ENCODE data around the gene LY6G5B.

LY6G5B gene

DNA sequence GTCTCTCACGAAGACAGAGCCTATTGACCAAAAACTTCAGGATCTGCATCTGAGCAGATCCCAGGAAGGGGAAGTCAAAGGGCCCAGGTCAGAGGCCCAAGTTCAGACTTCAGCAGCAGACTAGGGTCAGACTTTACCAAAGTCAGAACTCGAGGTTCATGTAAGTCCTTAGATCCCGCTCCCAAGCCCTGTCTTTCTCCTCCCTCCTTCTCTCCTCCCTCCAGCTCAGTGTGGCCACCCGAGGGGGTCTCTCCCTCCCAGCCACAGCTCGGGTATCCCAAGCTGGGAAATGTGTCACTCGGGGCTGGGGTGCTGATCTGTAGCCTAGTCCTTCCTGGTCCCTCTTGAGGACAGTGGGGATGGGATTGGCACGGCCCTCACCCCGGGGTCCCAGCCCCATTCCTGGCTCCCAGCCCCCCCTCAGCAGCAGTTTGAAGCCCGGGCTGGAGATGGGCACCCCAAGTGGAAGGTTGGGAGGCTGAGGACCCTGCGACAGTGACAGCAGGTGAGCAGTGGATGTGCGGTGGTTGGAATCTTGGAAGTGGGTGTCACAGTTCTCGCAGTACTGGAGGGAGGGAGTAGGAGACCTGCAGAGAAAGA, 7.6 kb upstream of the LY6G5B start:
- no peak for DNase-seq (ENCODE audit: low read depth in 2 of 2, low spot score in 1 of 2)

DNA sequence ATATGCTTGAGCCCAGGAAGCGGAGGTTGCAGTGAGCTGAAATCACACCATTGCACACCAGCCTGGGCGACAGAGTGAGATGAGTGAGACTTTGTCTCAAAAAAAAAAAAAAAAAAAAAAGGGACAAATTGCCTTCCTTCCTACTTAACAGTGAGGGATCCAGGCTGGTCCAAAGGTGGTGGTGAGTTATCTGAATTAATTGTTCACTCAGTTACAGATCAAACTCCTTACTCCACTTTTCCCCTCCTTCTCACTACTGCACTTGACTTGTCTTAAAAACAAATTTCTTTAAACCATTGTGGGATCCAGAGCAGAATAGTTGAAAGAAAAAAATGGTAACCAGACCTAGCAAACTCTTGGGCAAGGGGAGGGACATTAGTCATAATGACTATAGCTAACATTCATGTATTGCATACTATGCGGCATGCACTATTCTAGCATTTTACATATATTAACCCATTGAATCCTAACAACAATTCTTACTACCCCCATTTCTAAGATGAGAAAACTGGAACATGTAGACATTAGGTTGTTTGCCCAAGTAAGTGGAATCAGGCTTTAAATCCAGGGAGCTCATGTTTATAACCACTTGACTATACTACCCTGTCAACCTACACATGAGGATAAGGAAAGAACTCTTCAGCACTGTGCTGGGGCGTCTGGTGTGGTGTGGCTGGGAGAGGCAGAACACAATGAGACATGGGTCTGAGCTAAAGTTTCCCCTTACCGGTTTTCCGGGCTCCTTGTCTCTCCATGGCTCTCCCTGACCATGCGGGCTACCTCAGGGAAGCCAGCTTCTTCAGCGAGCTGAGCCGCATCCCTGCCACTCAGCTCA, 6.4 kb upstream of the LY6G5B start:
- DNase-seq (ENCODE audit: low read depth in 2 of 2, low spot score in 1 of 2), result no peak

DNA sequence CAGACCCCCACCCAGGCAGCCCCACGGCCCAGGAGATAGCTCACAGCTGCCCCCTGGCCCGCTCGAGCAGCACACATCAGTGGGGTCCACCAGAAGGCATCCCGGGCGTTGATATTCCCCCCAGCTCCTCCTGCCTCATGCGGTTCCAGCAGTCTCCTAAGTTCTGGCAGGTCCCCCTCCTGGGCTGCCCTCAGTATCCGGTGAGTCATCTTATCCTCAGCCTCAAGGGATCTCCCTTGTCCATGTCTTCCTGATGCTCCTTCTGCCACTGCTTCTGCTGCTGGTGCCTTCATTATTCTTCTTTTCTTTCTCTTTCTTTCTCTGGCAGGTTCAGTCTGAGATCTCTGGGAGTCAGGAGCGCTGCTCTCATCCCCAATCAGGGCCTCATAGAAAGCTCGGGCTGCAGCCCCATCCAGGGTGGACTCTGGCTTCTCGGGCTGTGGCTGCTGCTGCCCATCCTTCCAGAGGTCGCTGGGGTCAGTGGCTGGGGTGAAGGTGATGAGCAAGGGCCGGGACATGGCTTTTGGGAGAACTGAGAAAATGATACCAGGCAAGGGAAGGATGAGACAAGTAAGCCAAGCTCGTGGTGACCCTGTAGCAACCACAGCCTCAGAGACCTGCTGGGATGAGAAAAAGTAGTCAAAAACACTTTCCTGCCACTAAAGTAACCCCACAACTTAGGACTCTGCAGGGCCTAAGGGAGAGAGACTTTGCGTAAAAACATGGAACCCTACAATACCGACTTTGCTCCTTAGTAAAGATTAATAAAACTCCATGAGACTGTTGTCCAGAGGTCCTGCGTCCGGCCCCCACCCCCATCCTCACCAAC, 5.6 kb upstream of the LY6G5B start:
- DNase-seq (ENCODE audit: low read depth in 2 of 2, low spot score in 1 of 2), result no peak

DNA sequence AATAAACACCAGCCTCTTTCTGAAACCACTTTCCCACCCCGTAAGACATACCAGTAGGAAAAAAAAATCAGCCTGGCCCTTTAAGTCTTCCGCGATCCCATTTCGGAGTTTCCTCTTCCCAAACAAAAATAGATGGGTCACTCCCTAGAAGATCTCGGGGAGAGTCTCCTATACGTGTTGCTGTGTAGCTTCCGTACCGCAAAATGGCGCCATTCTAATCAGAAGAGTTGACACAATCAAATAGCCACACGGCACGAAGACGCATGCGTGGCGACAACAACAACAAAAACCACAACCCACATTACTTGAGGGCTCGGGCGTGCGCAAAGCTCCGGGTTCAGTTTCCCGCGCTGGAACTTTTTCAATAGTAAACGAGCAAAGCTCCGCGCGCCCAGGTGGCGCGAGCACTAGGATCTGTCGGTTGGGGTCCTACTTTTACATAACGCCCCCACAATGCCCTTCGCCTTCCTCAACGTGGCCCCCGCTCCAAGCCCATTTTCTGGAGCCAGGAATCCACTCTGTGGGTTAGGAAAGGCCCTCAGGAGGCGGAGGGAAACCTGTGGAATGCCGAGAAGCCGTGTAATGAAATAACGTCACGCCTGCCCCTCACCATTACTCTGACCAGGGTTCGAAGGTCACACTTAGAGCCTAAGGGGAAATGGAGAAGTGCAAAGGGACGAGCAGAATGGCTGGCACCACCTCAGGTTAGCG, 4.8 kb upstream of the LY6G5B start, which contains the start of gene GPANK1:
TSS of gene GPANK1 (minus strand) at position 208 of the 711 bp plus-strand sequence. CDS start 519 bp downstream, outside the sequence.
- DNase-seq (ENCODE audit: low read depth in 2 of 2, low spot score in 1 of 2), result peak; percentile 78 to 79

DNA sequence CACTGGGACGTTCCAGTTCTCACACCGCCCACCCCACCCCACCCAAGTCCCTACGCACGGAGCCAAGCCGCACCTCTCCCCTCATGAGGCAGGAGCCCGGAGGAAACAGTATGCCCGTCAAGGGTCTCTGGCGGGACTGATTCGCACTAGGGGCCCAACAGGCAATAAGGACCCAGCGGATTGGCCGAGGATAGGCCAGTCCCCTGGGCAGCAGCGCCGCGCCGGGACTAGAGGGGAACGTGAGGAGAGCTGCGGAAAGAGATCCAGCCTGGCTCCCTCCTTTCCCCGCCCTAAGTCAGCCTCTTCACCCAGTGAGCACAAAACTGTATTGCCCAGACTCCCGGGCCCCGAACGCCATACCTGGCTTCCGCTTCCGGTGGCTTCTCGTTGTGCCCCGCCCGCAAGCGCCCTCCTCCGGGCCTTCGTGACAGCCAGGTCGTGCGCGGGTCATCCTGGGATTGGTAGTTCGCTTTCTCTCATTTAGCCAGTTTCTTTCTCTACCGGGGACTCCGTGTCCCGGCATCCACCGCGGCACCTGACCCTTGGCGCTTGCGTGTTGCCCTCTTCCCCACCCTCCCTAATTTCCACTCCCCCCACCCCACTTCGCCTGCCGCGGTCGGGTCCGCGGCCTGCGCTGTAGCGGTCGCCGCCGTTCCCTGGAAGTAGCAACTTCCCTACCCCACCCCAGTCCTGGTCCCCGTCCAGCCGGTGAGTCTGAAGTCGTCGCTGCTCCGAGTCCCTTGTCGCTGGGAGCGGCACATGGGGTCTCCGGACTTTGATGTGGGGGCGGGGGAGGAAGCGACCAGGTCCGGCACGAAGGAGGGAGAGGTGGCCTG, 4.1 kb upstream of the LY6G5B start, which contains the start of gene CSNK2B:
TSS of gene CSNK2B (plus strand) at position 580 of the 836 bp plus-strand sequence. CDS start 752 bp downstream, outside the sequence.
- peak; percentile 95 to 98 for DNase-seq (ENCODE audit: low read depth in 2 of 2, low spot score in 1 of 2)

DNA sequence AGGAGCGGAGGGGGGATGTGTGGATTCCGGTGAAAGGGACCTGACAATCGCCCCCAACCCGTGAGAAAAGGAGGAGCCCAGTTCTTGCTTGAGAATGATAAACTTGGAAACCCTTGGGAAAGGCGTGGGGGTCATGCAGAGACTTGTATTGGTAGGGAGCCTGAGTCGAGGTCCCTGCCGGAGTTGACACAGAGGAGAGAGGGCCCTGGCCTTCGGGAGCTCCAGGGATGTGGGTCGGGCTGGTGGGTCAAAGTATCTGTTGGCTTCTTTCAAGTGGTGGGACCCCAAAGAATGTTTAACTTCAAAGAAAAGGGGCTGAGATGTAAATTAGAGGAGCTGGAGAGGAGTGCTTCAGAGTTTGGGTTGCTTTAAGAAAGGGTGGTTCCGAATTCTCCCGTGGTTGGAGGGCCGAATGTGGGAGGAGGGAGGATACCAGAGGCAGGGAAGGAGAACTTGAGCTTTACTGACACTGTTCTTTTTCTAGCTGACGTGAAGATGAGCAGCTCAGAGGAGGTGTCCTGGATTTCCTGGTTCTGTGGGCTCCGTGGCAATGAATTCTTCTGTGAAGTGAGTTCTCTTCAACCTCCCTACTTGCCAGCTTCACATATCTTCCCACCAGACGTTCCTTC, 3.3 kb upstream of the LY6G5B start:
- no peak for DNase-seq (ENCODE audit: low read depth in 2 of 2, low spot score in 1 of 2)

DNA sequence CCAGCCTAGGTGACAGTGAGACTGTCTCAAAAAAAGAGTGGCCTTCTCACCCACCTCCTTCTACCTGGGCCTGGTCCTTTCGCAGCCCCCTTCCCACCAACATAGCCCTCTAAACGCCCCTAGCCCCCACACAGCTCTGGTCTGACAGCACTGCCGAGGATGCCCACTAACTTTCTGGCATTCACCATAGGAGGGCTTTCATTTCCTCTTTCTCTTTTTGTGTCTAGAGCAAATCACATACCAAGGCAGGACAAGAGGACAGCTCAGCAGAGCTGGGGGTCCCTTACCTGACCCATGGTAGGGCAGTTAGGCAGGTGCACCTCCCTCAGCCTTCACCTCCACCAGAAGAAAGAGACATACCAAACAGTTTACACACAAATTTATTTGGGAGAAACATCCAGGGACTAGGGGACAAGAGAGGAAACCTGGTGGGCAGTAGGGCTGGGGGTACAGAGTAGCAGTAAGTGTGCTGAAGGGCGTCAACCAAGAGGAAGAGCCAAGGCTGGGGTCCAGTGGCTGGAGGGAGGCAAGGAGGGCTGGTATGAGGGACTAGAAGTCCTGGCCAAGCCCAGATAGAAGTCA, 6.6 kb downstream of the LY6G5B start:
- DNase-seq (ENCODE audit: low read depth in 2 of 2, low spot score in 1 of 2), result no peak

DNA sequence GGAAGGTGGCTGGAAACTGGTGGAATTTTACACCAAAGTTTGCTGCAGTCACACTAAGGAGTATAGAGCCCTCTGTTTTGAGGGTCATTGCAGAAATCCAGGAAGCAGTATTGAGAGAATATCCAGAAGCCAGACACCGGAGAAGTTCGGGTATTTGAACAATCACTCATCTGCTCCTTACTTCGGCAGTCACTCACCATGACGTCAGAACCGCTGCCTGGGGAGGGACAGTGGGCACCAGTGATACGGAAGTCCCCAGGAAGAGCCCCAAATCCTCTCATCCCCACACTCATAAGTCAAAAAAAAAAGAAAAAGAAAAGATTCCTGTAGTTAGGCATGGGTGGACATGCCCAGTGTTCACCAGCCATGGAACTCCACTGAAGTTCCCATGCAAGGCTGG, 7.1 kb downstream of the LY6G5B start:
- no peak for DNase-seq (ENCODE audit: low read depth in 2 of 2, low spot score in 1 of 2)

DNA sequence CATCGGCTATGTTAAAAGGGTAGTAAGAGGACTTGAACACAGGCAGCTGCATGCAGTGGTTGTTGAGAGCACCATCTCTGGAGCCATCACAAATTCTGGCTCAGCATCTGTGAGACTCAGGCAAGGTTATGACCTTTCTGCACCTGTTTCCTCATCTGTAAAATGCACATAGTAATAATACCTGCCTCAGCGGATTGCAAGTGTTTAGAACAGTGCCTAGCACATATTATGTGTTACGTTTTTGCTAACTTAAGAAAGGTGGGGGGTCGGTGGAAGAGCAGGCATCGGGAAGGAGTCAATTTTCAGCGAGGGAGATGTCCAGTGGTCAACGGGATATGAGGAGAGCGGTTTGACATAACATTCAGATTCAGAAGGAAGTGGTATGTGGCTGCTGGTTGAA, 8.2 kb downstream of the LY6G5B start:
- DNase-seq (ENCODE audit: low read depth in 2 of 2, low spot score in 1 of 2), result no peak

DNA sequence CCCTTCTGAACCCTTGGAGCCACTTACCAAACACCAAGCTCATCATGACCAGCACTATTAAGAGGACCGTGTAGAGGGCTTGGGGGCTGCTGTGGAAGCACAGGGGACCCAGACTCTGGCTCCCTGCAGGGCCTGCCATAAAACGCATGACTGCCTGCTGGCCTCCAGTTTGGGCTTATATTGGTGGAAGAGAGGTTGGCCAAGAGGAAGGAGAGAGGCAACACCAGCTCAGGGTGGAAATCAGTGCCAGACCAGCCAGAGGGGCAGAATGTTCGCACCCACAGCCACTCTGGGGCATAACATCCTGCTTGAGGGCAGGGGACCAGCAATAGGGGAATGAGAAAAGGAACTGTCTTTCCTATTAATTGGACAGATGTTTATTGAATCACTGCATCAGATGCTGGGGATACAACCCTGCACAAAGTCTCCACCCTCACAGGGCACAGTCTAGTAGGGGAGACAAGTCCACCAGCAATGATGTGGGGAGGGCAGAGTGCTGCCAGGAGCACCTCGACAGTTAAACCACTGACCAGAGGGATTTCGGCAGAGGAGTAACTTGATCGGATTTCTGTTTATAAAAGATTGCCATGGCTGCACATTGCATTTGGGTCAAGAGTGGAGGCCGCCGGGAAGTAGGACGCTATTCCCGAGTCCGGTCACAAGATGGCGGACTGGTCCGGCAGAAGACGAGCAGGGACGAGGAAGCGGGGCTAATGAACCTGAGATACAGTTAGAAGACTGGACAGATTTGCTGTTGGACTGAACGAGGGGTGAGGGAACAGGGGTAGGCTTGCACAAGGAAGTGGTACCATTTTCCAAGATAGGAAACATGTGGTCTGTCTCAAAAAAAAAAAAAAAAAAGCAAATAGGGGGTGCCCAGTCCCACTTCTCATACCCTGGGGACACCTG, 10.7 kb downstream of the LY6G5B start, which contains the start of gene LY6G5C:
TSS of gene LY6G5C (minus strand) at position 842 of the 909 bp plus-strand sequence. CDS start at position 148, 694 bp downstream.
- DNase-seq (ENCODE audit: low read depth in 2 of 2, low spot score in 1 of 2), result peak in 1 of 2 donors; percentile 28

DNA sequence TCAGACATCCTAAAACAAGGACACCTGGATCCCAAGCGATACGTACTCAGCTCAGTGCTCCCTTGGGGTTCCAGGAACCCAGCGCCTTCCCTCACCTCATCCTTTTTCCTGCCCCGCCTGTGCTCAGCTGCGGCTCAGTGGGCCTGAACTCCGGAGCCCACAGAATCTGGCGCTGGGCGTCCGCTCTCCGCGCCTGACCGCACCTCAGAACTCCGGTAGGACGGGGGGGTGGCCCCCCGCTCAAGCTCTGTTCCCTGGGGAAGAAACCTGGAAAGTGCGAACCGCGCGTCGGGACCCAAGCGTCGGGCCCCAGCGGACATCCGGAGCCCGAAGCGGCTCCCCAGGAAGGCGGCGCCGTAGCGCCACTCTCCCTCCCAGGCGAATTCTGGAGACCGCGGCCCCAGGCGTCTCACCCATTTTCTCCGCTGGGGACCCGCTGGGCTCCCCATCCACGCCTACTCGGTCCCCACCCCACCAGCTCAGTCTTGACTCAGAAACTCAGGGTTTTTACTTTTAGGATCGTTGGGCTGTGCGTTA, 11.4 kb downstream of the LY6G5B start:
- no peak for DNase-seq (ENCODE audit: low read depth in 2 of 2, low spot score in 1 of 2)

DNA sequence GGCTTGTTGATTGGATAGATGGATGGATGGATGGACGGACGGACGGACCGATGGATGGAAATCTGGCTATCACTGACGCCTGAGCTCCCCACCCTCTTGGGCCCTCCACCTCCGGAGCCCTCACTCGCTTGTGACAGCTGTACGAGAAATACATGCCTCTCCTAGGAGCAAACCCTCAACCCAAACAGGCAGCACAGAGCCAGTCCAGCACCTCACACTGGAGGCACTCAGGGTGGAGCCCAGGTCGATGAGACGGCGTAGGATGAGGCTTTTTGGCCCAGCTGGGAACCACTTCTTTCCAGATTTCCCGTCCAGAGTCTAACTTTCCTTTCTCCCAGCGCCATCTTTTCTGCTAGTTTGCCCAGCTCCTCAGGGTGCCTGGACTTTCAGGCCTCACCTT, 13.8 kb downstream of the LY6G5B start:
- DNase-seq (ENCODE audit: low read depth in 2 of 2, low spot score in 1 of 2), result no peak

DNA sequence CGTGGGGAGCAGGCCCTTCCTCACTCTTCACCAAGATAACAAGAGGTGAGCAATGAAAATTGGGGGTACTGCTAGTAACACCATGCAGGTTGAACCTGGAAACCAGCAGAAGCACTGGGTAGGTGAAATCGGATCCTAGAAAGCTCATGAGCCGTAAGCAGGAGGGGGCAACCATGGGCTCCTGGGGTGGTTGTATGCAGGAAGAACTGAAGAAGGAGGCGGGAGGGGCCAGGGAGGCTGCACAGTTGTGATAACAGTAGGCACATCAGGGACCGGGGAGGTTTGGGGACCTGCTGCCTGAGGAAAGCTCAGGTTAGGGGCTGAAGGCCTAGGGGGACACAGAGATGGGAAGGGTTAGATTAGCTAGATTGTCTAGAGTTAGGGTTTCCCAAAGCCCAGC, 16.7 kb downstream of the LY6G5B start:
- DNase-seq (ENCODE audit: low read depth in 2 of 2, low spot score in 1 of 2), result no peak

DNA sequence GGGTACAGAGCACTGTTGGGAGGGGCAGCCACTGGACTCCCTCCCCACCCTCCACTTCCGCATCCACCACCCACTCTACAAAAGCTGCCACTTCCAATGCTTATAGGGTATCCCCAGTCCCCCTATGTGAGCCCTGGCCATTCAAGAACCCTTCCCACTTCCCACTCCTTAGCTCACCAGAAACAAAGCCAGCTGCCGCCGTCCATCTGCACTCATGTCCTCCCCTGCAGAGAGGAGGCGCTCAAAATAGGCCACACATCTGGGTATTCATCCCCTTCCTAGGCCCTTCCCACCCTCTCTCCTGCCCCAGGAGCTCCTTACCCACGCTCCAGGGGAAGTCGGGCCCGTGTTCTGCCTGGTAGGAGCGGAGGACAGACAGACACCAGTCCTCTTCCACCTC, 17.5 kb downstream of the LY6G5B start:
- no peak for DNase-seq (ENCODE audit: low read depth in 2 of 2, low spot score in 1 of 2)

DNA sequence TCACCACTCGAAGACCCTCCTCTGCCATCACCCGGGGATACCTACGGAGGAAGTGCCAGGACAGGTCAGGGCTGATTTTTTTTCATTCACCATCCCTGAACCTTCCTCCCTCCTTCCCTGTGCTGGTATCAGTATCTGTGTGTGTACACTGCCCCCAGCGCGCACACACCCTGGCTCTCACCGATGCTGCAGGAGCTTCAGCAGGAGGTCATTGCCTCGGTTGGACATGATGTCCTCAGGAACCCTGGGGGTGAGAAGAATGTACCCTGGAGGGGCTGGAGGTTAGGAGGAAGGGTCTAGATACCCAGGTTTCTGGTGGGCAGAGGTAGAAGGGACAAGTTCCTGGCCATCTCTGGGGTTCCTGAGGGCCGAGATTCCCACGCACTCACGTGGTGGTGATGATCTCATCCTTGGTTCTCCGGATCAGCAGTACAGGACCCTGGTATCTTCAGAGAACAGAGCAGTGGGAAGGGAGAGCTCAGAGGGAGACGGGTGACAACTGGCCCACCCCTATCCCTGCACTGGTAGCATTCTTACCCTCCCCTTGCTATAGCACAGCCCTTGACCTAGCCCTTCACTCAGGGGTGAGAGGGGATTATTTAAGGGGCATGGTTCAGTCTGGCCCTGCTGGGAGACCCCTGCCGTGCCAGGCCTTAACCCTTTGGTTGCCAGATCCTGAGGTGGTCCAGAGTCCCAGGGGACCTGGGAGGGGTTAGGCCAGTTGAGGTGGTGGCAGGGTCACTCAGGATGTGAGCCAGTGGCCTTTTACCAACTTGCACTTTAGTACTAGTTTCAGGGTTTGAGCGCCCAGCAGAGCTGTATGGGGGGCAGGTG, 18.3 kb downstream of the LY6G5B start:
- DNase-seq (ENCODE audit: low read depth in 2 of 2, low spot score in 1 of 2), result no peak

DNA sequence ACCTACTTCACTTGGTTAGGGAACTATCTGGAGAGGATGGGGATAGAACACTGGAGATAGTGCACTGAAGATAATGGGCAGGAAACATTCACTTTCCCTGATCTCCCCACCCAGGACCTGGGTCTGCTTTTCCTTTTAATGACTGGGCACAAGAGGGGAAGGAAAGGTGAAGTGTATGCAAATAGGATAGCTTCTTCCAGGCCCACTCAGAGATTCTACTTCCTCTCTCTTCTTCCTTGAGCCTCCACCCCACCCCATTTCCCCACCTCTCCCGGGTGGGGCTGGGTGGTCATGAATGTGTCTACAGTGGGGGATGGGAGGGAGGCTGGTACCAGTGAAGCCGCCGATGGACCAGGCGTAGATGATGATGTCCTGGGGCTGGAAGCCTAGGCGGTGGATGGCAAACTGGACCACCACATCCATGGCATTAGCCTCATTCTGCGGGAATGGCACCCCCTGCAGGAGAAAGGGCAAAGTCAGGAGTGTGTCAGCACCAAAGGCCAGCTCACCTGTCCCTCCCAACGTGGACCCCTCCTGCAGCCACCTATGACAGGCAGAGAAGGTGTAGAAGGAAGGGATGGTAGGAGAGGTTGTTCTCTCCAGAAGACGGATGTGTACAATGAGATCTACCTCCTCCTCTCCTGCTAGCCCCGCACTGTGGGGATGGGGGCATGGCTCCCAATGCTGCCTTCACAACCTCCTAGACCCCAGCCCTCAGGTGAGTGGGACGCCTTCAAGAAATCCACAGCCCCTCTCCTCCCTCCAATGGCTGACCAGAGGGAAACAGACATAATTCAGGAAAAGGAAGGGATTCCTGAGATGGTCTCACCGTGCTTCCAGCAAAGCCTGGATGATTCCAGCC, 19.7 kb downstream of the LY6G5B start:
- DNase-seq (ENCODE audit: low read depth in 2 of 2, low spot score in 1 of 2), result no peak
